Uterus (tissue), 4 donors: ENCODE measurements around the gene PPP1R3F. TPM values are rescaled to one million over a fixed set of nuclear protein-coding genes. Genes with fewer than 3 reads are reported as not detected.

ENCODE experiments used
- DNase-seq, 2 donors: peaks; one replicate each; pipeline ENCODE4 v3.0.0-alpha.2; 2019 to 2020
- H3K27ac ChIP-seq, 2 donors: fragments of 200-600 bp; sonication (generic); 1 replicate in 1 of 2; 2 replicates in 1 of 2; pipeline ENCODE4 v1.5.1; 2016 to 2018
- H3K27me3 ChIP-seq, 2 donors: fragments of 200-600 bp; sonication (generic); one replicate each; pipeline ENCODE4 v1.5.1; 2018 to 2019; ENCODE audit warnings: control low read depth in 1 of 2
- H3K36me3 ChIP-seq, 2 donors: fragments of 200-600 bp; sonication (generic); one replicate each; pipeline ENCODE4 v1.5.1; 2019; ENCODE audit warnings: control low read depth in 1 of 2
- H3K4me1 ChIP-seq, 2 donors: fragments of 200-600 bp; sonication (generic); one replicate each; pipeline ENCODE4 v1.5.1; 2018 to 2019; ENCODE audit warnings: control low read depth in 1 of 2
- H3K4me3 ChIP-seq, 2 donors: fragments of 200-600 bp; sonication (generic); 1 replicate in 1 of 2; 2 replicates in 1 of 2; pipeline ENCODE4 v1.5.1; 2018 to 2019; ENCODE audit warnings: mild to moderate bottlenecking in 1 of 2
- H3K9me3 ChIP-seq, 2 donors: fragments of 200-600 bp; sonication (generic); one replicate each; pipeline ENCODE4 v1.5.1; 2019; ENCODE audit warnings: control low read depth in 1 of 2
- CTCF ChIP-seq, 4 experiments: fragments of 200-600 bp in 2 of 4; fragments of 450-650 bp in 2 of 4; sonication (generic) in 2 of 4; IDR thresholded peaks; one replicate each; pipeline ENCODE4 v1.5.1; 2016 to 2019; ENCODE audit warnings: antibody characterized with exemption in 4 of 4, mild to moderate bottlenecking in 2 of 4, moderate library complexity in 1 of 4
- POLR2A ChIP-seq, 2 donors: fragments of 450-650 bp; IDR thresholded peaks; one replicate each; pipeline ENCODE4 v1.6.1; 2016; ENCODE audit warnings: antibody characterized with exemption in 2 of 2, mild to moderate bottlenecking in 1 of 2, moderate library complexity in 1 of 2
- intact Hi-C: fragments of 100-400 bp; cut with DNase I; formaldehyde crosslinking; loops from one replicate; pipeline ENCODE4 v1.15.1; 2023; ENCODE audit warnings: low total_unique reads
- total RNA-seq, 4 donors: library from RNA; depleted of rRNA in 3 of 4; stranded (reverse); fragments of >200 nt in 3 of 4; gene quantifications; one replicate each; pipeline versions ENCODE4 v1.1.0 to v1.2.4, GENCODE V29; 2014 to 2023
- donor health status: DM: yes; HTN: yes; CAD: no.

The PPP1R3F gene
- total RNA-seq, 4 donors from 2014 or later = 3.3 to 16.5 (median 8.0) TPM

GRCh38 chrX:49254639-49255038 lies 15.0 kb upstream of the PPP1R3F start:
- DNase-seq = no peak
- Histone ChIP-seq H3K4me1 (no peaks in the 10 kb centered on the region), H3K9me3 (no peaks in the 10 kb centered on the region), H3K36me3 (no peaks in the 10 kb centered on the region), H3K4me3 (no peak overlapping the region), H3K27ac (no peak overlapping the region), H3K27me3 (no peaks in the 10 kb centered on the region)
- intact Hi-C loops = no loop called here
- TF ChIP-seq POLR2A (IDR thresholded peaks at IDR 0.05) (no peak), CTCF (IDR thresholded peaks at IDR 0.05) (no peak)

- DNase-seq = no peak
- no peaks in the 10 kb centered on the region for H3K9me3 ChIP-seq
- no peak overlapping the region for H3K4me3 ChIP-seq
- no peak for TF ChIP-seq POLR2A (IDR thresholded peaks at IDR 0.05)
- no peak for TF ChIP-seq CTCF (IDR thresholded peaks at IDR 0.05)
- H3K36me3 ChIP-seq = no peaks in the 10 kb centered on the region
- no peak overlapping the region for H3K27ac ChIP-seq
- H3K27me3 ChIP-seq = no peaks in the 10 kb centered on the region
- intact Hi-C loops = no loop called here
- H3K4me1 ChIP-seq = no peaks in the 10 kb centered on the region
Measured at GRCh38 chrX:49256268-49256995, 13.2 kb upstream of the PPP1R3F start.

- Histone ChIP-seq H3K4me3 (no peak overlapping the region), H3K27me3 (no peaks in the 10 kb centered on the region), H3K27ac (no peak overlapping the region), H3K4me1 (no peaks in the 10 kb centered on the region), H3K9me3 (no peaks in the 10 kb centered on the region), H3K36me3 (no peaks in the 10 kb centered on the region)
- TF ChIP-seq POLR2A (IDR thresholded peaks at IDR 0.05) (no peak), CTCF (IDR thresholded peaks at IDR 0.05) (no peak)
- DNase-seq = no peak
- intact Hi-C loops = no loop called here
Measured at GRCh38 chrX:49257074-49257790, 12.4 kb upstream of the PPP1R3F start.

GRCh38 chrX:49257846-49258748 lies 11.5 kb upstream of the PPP1R3F start:
- Histone ChIP-seq H3K4me1 (no peaks in the 10 kb centered on the region), H3K9me3 (no peaks in the 10 kb centered on the region), H3K27me3 (no peaks in the 10 kb centered on the region), H3K4me3 (no peak overlapping the region), H3K27ac (no peak overlapping the region), H3K36me3 (no peaks in the 10 kb centered on the region)
- no peak for DNase-seq
- intact Hi-C loops = no loop called here
- TF ChIP-seq CTCF (IDR thresholded peaks at IDR 0.05) (no peak), POLR2A (IDR thresholded peaks at IDR 0.05) (no peak)
